Gastroesophageal sphincter (tissue), 3 donors: ENCODE results near the gene MGAT3.

ENCODE experiments used
- CTCF ChIP-seq, 4 experiments: fragments of 200-600 bp in 2 of 4; fragments of 450-650 bp in 2 of 4; sonication (generic) in 1 of 4; IDR thresholded peaks; one replicate each; pipeline ENCODE4 v1.5.1; 2017 to 2019; ENCODE audit warnings: antibody characterized with exemption in 4 of 4, mild to moderate bottlenecking in 2 of 4, moderate library complexity in 2 of 4
- EP300 ChIP-seq: sonication (generic); formaldehyde crosslinking; IDR thresholded peaks from one replicate; pipeline ENCODE4 v1.6.1; 2017; ENCODE audit warnings: antibody characterized with exemption, mild to moderate bottlenecking
- POLR2AphosphoS5 ChIP-seq: sonication (generic); formaldehyde crosslinking; IDR thresholded peaks from one replicate; pipeline ENCODE4 v1.6.1; 2017; ENCODE audit warnings: antibody characterized with exemption

GRCh38 chr22:39458444-39459083 lies 1.8 kb downstream of the MGAT3 start:
- TF ChIP-seq CTCF (IDR thresholded peaks at IDR 0.05) = no peak
- no peak for TF ChIP-seq EP300
- TF ChIP-seq POLR2AphosphoS5 = no peak
